ENCODE data around the gene SPRR3. TPM values are rescaled to one million over a fixed set of nuclear protein-coding genes. Genes with fewer than 3 reads are reported as not detected.

Gene SPRR3, protein sequence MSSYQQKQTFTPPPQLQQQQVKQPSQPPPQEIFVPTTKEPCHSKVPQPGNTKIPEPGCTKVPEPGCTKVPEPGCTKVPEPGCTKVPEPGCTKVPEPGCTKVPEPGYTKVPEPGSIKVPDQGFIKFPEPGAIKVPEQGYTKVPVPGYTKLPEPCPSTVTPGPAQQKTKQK
- total RNA-seq, result not detected in 3 replicates

- Mint-ChIP-seq H3K4me1 (no peaks in the 10 kb centered on the region), H3K27ac (no peak within 1 kb of the TSS), H3K9me3 (no peaks in the 10 kb centered on the region), H3K4me3 (no peak within 1 kb of the TSS), H3K36me3 (no peaks in the 10 kb centered on the region), H3K27me3 (ENCODE audit: low read depth) (peaks cover 1% of the 10 kb centered on the region)
- TF ChIP-seq, protein P1, sequence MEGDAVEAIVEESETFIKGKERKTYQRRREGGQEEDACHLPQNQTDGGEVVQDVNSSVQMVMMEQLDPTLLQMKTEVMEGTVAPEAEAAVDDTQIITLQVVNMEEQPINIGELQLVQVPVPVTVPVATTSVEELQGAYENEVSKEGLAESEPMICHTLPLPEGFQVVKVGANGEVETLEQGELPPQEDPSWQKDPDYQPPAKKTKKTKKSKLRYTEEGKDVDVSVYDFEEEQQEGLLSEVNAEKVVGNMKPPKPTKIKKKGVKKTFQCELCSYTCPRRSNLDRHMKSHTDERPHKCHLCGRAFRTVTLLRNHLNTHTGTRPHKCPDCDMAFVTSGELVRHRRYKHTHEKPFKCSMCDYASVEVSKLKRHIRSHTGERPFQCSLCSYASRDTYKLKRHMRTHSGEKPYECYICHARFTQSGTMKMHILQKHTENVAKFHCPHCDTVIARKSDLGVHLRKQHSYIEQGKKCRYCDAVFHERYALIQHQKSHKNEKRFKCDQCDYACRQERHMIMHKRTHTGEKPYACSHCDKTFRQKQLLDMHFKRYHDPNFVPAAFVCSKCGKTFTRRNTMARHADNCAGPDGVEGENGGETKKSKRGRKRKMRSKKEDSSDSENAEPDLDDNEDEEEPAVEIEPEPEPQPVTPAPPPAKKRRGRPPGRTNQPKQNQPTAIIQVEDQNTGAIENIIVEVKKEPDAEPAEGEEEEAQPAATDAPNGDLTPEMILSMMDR (IDR thresholded peaks at IDR 0.05; ENCODE audit: unreplicated experiment), result no peak
- DNase-seq (ENCODE audit: low spot score in 2 of 2, unreplicated experiment in 2 of 2), result no peak
Measured at GRCh38 chr1:153001382-153001781, at the start of gene SPRR3. TSS of gene SPRR3 (plus strand) at chr1:153001749. CDS start at chr1:153003021, 1,272 bp downstream.

- no peak for DNase-seq (ENCODE audit: low spot score in 2 of 2, unreplicated experiment in 2 of 2)
- Mint-ChIP-seq H3K9me3 (peaks cover 27% of the 10 kb centered on the region), H3K36me3 (no peaks in the 10 kb centered on the region), H3K4me1 (no peaks in the 10 kb centered on the region), H3K27me3 (ENCODE audit: low read depth) (no peaks in the 10 kb centered on the region), H3K27ac (no peak overlapping the region), H3K4me3 (no peak overlapping the region)
- TF ChIP-seq, protein P1 (IDR thresholded peaks at IDR 0.05; ENCODE audit: unreplicated experiment), result no peak
Measured at GRCh38 chr1:152953761-152954160, 47.8 kb upstream of the SPRR3 start.

GRCh38 chr1:152954436-152954835 is 47.1 kb upstream of the SPRR3 start:
- Mint-ChIP-seq H3K36me3 (no peaks in the 10 kb centered on the region), H3K4me3 (no peak overlapping the region), H3K27me3 (ENCODE audit: low read depth) (no peaks in the 10 kb centered on the region), H3K4me1 (no peaks in the 10 kb centered on the region), H3K9me3 (peaks cover 27% of the 10 kb centered on the region), H3K27ac (no peak overlapping the region)
- DNase-seq (ENCODE audit: low spot score in 2 of 2, unreplicated experiment in 2 of 2), result no peak
- TF ChIP-seq, protein P1 (IDR thresholded peaks at IDR 0.05; ENCODE audit: unreplicated experiment), result no peak

GRCh38 chr1:152957561-152957960 is 44.0 kb upstream of the SPRR3 start:
- H3K27ac Mint-ChIP-seq, result no peak overlapping the region
- no peak for DNase-seq (ENCODE audit: low spot score in 2 of 2, unreplicated experiment in 2 of 2)
- TF ChIP-seq, protein P1 (IDR thresholded peaks at IDR 0.05; ENCODE audit: unreplicated experiment), result no peak
- H3K27me3 Mint-ChIP-seq (ENCODE audit: low read depth), result no peaks in the 10 kb centered on the region
- H3K4me3 Mint-ChIP-seq, result no peak overlapping the region
- H3K4me1 Mint-ChIP-seq, result no peaks in the 10 kb centered on the region
- no peaks in the 10 kb centered on the region for H3K36me3 Mint-ChIP-seq
- H3K9me3 Mint-ChIP-seq, result peaks cover 14% of the 10 kb centered on the region

DNA sequence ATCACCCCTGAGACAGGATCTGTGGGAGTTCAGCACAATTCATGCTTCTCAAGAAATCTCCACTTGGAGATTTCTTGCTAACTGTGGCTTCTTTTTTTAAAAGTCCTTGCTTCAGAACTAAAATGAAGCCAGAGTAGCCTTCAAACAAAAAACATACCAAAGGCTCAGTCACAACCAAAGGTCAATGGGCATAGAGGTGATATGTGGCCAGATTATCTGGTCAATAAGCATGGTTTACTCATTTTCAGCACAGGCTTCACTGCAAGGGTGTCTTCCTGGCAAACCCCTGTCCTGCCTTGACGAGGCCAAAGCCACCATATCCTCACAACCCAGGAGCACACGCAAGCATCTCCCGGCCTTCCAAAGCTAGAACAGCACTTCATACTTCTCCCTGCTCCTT is 42.3 kb upstream of the SPRR3 start:
- Mint-ChIP-seq H3K4me3 (no peak overlapping the region), H3K27me3 (ENCODE audit: low read depth) (no peaks in the 10 kb centered on the region), H3K36me3 (no peaks in the 10 kb centered on the region), H3K9me3 (peaks cover 14% of the 10 kb centered on the region), H3K4me1 (no peaks in the 10 kb centered on the region), H3K27ac (no peak overlapping the region)
- DNase-seq (ENCODE audit: low spot score in 2 of 2, unreplicated experiment in 2 of 2), result no peak
- TF ChIP-seq, protein P1 (IDR thresholded peaks at IDR 0.05; ENCODE audit: unreplicated experiment), result no peak

All from mesothelial cell of epicardium (in vitro differentiated cells).